Endothelial cell of umbilical vein (primary cell): ENCODE data around the gene IKZF1. TPM values are rescaled to one million over a fixed set of nuclear protein-coding genes. Genes with fewer than 3 reads are reported as not detected.
"Not testable (repeated sequence)": the region's sequence is repeated elsewhere in the genome, so short reads cannot be mapped to it uniquely, and the experiment has no call there.

Source experiments
- BruUV-seq: library from RNA; stranded (reverse); fragments of 400-500 nt; replicated peaks from 2 replicates; lab custom pipeline; 2021; lab: Mats Ljungman, UMichigan
- CTCF ChIA-PET: fragments of 300-600, 350-600 bp; sonication (Branson Sonifier 250); formaldehyde crosslinking; loops from one replicate; lab custom pipeline; 2021; ENCODE audit warnings: antibody characterized with exemption, inconsistent platforms; lab: Charles Lee
- POLR2A ChIA-PET: fragments of 300-600, 350-600 bp; sonication (Branson Sonifier 250); formaldehyde crosslinking; loops from one replicate; lab custom pipeline; 2021; ENCODE audit warnings: antibody characterized with exemption, inconsistent platforms; lab: Charles Lee
- DNase-seq: peaks from one replicate; pipeline ENCODE4 v3.0.0-alpha.2; 2011; ENCODE audit warnings: low read depth, low spot score
- FAIRE-seq: peaks from 2 replicates; lab custom pipeline; 2011; peaks lifted over from hg19 to GRCh38; lab: Jason Lieb, UNC
- H2AFZ ChIP-seq: 2 replicates; pipeline ENCODE4 v1.6.0; 2012; ENCODE audit warnings: low read depth, low read length, control low read depth, inconsistent platforms
- H3K27ac ChIP-seq: 2 replicates; pipeline ENCODE4 v1.5.1; 2011; ENCODE audit warnings: low read depth, mild to moderate bottlenecking, control low read depth, low read length, moderate library complexity; ENCODE audit not compliant: insufficient read depth
- H3K27me3 ChIP-seq, 2 experiments: 2 replicates each; pipeline versions ENCODE4 v1.6.0 to v1.6.1; 2011; ENCODE audit warnings: low read length in 2 of 2, mixed read lengths in 1 of 2; ENCODE audit not compliant: control insufficient read depth in 2 of 2, insufficient read depth in 2 of 2
- H3K36me3 ChIP-seq, 2 experiments: 2 replicates in 1 of 2; 3 replicates in 1 of 2; pipeline ENCODE4 v1.5.1; 2011; ENCODE audit warnings: low read length in 2 of 2, mild to moderate bottlenecking in 1 of 2, moderate library complexity in 1 of 2; ENCODE audit not compliant: control insufficient read depth in 2 of 2, insufficient read depth in 2 of 2; ENCODE audit errors: extremely low read depth in 1 of 2
- H3K4me1 ChIP-seq: 3 replicates; pipeline ENCODE4 v1.5.1; 2011; ENCODE audit warnings: mild to moderate bottlenecking, low read length; ENCODE audit not compliant: control insufficient read depth, insufficient read depth; ENCODE audit errors: extremely low read depth
- H3K4me2 ChIP-seq: 2 replicates; pipeline ENCODE4 v1.6.1; 2011; ENCODE audit warnings: low read length, control low read depth, mixed read lengths; ENCODE audit not compliant: insufficient read depth
- H3K4me3 ChIP-seq, 3 experiments: fragments of 200-600 bp in 1 of 3; sonication (generic), shearing (Covaris generic) in 1 of 3; replicated peaks in 1 of 3; 2 replicates each; pipeline ENCODE4 v1.5.1; 2011 to 2016; ENCODE audit warnings: control low read depth in 3 of 3, low read length in 3 of 3, mild to moderate bottlenecking in 2 of 3, inconsistent platforms in 1 of 3, low read depth in 1 of 3, moderate library complexity in 1 of 3; ENCODE audit not compliant: insufficient read depth in 1 of 3
- H3K79me2 ChIP-seq: 2 replicates; pipeline ENCODE4 v1.6.0; 2012; ENCODE audit warnings: low read length, inconsistent platforms; ENCODE audit not compliant: control insufficient read depth, insufficient read depth
- H3K9ac ChIP-seq: replicated peaks from 2 replicates; pipeline ENCODE3; 2011; ENCODE audit warnings: low read length, control low read depth; ENCODE audit not compliant: insufficient read depth; ENCODE audit errors: extremely low read depth
- H3K9me1 ChIP-seq: replicated peaks from 3 replicates; pipeline ENCODE4 v1.6.0; 2011; ENCODE audit warnings: mild to moderate bottlenecking, low read length; ENCODE audit not compliant: control insufficient read depth, insufficient read depth; ENCODE audit errors: extremely low read depth
- H3K9me3 ChIP-seq: replicated peaks from 2 replicates; pipeline ENCODE4 v1.5.1; 2012; ENCODE audit warnings: low read length, inconsistent platforms; ENCODE audit not compliant: control insufficient read depth, insufficient read depth
- H4K20me1 ChIP-seq: replicated peaks from 2 replicates; pipeline ENCODE3; 2011; ENCODE audit warnings: mild to moderate bottlenecking, low read length; ENCODE audit not compliant: control insufficient read depth, insufficient read depth; ENCODE audit errors: extremely low read depth
- CTCF ChIP-seq, 2 donors: IDR thresholded peaks; 1 replicate in 1 of 2; 2 replicates in 1 of 2; pipeline ENCODE4 v1.5.1; 2011; ENCODE audit warnings: low read length in 2 of 2, mild to moderate bottlenecking in 2 of 2, moderate library complexity in 2 of 2, control low read depth in 1 of 2, inconsistent platforms in 1 of 2, low read depth in 1 of 2; ENCODE audit not compliant: insufficient read depth in 1 of 2; ENCODE audit errors: extremely low read depth in 1 of 2
- FOS ChIP-seq: IDR thresholded peaks from 2 replicates; pipeline ENCODE4 v1.6.1; 2011; ENCODE audit warnings: mild to moderate bottlenecking, low read length, moderate library complexity, borderline replicate concordance; ENCODE audit not compliant: insufficient read depth
- GATA2 ChIP-seq: IDR thresholded peaks from 2 replicates; pipeline ENCODE4 v1.7.0; 2011; ENCODE audit warnings: low read depth, mild to moderate bottlenecking, moderate library complexity, mixed read lengths, low read length; ENCODE audit not compliant: insufficient read length, insufficient read depth
- JUN ChIP-seq: IDR thresholded peaks from 2 replicates; pipeline ENCODE4 v1.6.1; 2011; ENCODE audit warnings: borderline replicate concordance, low read depth; ENCODE audit not compliant: insufficient read length, insufficient read depth
- dilution Hi-C: fragments of 300-500 bp; cut with MboI; formaldehyde crosslinking; loops from one replicate; pipeline ENCODE4 v1.15.0; 2019; ENCODE audit warnings: low sequenced_read_pairs; ENCODE audit not compliant: extremely low pct_ligation_motif_present
- intact Hi-C: fragments of 100-400 bp; cut with micrococcal nuclease; formaldehyde crosslinking; loops from one replicate; pipeline ENCODE4 v1.10.0; 2022
- polyA plus RNA-seq, 4 experiments: library from polyadenylated mRNA; depleted of rRNA in 3 of 4; stranded (reverse) in 3 of 4; unstranded in 1 of 4; fragments of >200 nt; gene quantifications; 2 replicates each; pipeline versions ENCODE4 v1.2.1 to v1.2.3, GENCODE V29; 2011 to 2012; ENCODE audit warnings: missing spikeins in 1 of 4
- total RNA-seq: library from RNA; stranded (reverse); gene quantifications from 2 replicates; pipeline ENCODE4 v1.2.3, GENCODE V29; 2021

The IKZF1 gene
- total and polyA plus RNA-seq, 2 donors (not counting 3 experiments of a cell fraction or from before 2014, with no cell fraction given): 0.01 to 0.20 TPM

- Histone ChIP-seq H4K20me1 (no peaks in the 10 kb centered on the region), H3K4me3 (no peak overlapping the region), H3K9me3 (no peaks in the 10 kb centered on the region), H3K27me3 (peaks cover 3 to 10% of the 10 kb centered on the region in 2 experiments), H3K79me2 (no peaks in the 10 kb centered on the region), H3K27ac (no peak overlapping the region), H3K36me3 (no peaks in the 10 kb centered on the region), H3K4me1 (no peaks in the 10 kb centered on the region), H3K9ac (no peak overlapping the region), H3K4me2 (no peak overlapping the region), H2AFZ (no peak overlapping the region), H3K9me1 (no peaks in the 10 kb centered on the region)
- ChIA-PET CTCF (no interaction called here), POLR2A (no interaction called here)
- BruUV-seq: no TSS peak
- FAIRE-seq (no peak), DNase-seq (no peak)
- intact Hi-C loops (no loop called here), dilution Hi-C loops (no loop called here)
- TF ChIP-seq CTCF (IDR thresholded peaks at IDR 0.05; ENCODE audit: extremely low read depth in 1 of 2, insufficient read depth in 1 of 2, low read depth in 1 of 2, low read length in 2 of 2) (no peak), FOS (no peak), GATA2 (no peak), JUN (no peak)
These were observed 32.6 kb downstream of the IKZF1 start for GRCh38 chr7:50336894-50337703.

- H3K9ac ChIP-seq, H3K4me1 ChIP-seq, H3K79me2 ChIP-seq, H3K9me3 ChIP-seq, POLR2A ChIA-PET, intact Hi-C loops, FAIRE-seq, H3K36me3 ChIP-seq, H3K4me2 ChIP-seq, H4K20me1 ChIP-seq, H3K27ac ChIP-seq, dilution Hi-C loops, H3K9me1 ChIP-seq, H3K4me3 ChIP-seq, H2AFZ ChIP-seq, CTCF ChIA-PET, H3K27me3 ChIP-seq, BruUV-seq, DNase-seq: not testable (repeated sequence)
These were observed 35.0 kb downstream of the IKZF1 start for GRCh38 chr7:50339472-50339871.
